GM21381 (cell line): ENCODE data around the gene CEP170.
"Not testable (repeated sequence)": the region's sequence is repeated elsewhere in the genome, so short reads cannot be mapped to it uniquely, and the experiment has no call there.

Experiments used
- ATAC-seq: cut with Tn5 transposase; IDR thresholded peaks from one replicate; pipeline ENCODE4 v1.9.1; 2021; ENCODE audit warnings: mild to moderate bottlenecking, moderate library complexity; ENCODE audit not compliant: unreplicated experiment

CEP170 gene

DNA sequence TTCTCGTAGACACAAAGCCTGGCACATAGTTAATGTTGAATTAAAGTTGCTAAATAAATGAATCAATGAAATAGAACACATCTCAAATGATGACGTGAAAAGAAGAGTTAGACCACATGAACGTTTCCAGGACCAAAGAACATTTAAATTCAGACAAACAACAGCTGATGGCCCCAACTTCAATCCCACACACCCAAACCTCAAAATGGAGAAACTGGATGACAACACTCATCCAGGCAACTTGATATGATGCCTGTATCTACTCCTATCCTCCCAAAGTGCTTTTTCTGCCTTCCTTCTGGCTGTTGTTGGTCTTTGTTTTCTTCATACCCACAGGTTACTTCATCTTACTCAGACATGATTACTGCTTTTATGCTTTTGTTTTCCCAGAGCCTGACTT is 71.9 kb downstream of the CEP170 start:
- ATAC-seq: not testable (repeated sequence)

DNA sequence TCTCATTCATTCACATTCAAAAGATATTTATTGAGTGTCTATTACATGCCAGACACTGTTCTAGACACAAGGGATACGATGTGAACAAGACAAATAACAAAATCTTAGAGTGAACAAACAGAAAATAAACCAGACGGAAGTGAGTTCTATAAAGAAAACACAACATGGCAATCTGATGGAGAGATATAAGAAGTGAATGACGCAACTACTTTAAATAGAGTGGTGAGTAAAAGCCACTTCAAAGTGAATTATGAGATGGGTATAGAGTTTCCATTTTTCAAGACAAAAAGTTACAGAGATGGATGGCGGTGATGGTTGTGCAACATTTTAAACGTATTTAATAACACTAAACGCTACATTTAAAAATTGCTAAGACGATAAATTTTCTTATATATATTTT is 75.4 kb downstream of the CEP170 start:
- no peak for ATAC-seq

DNA sequence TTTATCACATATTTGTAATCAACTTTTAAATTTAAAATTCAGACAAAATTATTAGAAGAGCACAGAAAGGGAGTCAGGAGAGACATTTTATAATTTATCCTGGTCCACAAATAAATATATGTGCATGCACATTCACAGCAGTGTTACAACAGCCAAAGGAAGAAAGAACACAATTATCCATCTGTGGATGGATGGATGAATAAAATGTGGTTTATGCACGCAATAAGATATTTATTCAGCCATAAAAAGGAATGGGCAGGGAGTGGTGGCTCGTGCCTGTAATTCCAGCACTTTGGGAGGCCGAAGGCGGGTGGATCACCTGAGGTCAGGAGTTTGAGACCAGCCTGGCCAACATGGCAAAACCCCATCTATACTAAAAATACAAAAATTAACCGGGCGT is 77.3 kb downstream of the CEP170 start:
- ATAC-seq: not testable (repeated sequence)

DNA sequence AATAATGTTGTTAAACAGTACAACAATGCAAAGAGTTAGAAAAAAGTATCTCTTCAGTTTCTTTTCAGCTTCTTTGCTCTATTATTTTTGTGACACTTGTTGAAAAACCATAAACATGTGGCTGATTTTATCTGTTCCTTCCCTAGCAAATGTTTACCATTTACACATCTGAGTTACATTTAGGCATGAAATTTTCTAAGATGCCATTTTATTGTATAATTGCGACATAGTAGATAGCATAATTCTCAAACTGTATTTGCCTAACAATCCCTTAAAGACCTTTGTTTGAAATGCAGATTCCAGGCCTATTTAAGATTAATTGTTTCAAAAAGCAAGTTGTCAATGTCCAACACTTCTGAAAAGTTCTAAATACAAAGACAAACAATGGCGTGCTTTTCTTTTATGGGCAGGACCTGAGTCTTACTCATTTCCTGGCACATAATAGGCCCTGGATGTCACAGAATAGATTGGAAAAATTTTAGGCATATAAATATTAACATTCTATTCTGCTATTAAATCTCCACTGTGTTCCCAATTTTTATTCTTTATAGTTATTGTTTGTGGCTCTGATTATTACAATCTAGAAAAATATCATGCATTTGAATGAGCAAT is 81.2 kb downstream of the CEP170 start:
- ATAC-seq: not testable (repeated sequence)

DNA sequence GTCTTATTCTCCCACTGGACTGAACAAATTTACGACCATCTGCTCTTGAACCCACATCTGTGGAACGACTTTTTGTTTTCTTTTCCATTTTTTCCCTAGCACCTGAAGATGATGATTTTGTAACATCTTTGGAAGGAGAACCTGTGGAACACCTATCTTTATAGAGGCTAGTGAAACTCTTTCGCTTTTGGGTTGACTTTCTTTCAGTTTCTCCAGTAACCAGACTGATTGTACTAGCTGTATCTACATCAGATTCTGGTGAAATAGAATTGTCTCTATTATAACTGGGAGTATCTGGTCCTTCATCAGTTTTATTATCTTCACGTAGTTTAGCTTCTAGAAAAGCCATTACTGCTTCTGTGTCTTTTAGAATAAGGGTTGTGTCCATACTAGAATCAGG is 90.2 kb downstream of the CEP170 start:
- ATAC-seq: peak; percentile 66

DNA sequence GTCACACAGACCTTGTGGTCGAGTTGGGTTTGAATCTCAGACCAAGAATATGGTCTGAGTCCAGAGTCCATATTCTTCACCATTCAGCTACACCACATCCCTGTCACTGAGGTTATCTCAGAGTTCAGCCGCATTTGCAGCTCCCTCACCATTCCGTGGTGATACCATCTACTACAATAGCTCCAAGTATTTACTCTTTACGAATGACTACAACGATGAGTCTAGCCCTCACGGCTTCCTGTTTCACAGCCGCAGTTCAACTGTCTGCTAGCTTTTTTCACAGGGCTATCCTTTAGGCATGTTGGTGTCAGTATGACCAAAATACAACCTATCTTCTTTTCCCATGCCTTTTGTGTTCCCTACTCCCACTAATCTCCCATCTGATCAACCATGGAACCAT is 104.2 kb downstream of the CEP170 start:
- not testable (repeated sequence) for ATAC-seq

DNA sequence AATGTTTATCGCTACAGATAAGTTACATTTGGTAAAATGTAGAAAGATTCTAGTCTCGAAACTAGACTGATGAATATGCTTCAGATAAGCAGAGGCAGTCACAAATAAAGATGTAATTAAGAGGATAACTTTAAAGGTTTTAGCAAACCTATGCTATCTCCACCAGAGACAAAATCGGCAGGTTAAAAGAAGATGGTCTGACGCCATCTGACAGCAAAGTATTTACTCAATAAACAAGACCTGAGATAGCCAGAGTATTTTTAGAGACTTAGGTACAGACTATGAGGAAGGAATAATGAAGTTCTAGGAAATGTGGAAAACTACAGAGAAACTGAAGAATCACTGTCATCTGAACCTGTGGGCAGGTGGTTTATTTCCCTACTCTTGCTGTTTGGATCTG is 106.0 kb downstream of the CEP170 start:
- not testable (repeated sequence) for ATAC-seq

DNA sequence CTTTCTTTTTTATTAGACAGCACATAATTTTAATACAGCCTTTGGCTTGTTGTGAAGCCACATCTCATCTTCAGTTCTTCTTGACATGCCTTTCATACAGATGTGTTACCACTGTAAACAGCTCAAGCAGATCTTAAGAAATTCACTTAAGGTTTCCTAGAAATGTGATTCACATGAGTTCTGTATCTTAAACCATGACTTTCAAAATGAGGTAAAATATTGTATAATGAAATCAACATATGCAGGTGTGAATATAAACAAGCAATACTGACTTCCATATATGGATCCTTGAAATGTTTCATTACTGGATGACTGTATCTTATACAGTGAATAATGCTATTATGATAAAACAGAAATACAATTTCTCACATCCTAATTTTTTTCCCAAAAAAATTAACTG is 107.7 kb downstream of the CEP170 start:
- ATAC-seq: not testable (repeated sequence)

DNA sequence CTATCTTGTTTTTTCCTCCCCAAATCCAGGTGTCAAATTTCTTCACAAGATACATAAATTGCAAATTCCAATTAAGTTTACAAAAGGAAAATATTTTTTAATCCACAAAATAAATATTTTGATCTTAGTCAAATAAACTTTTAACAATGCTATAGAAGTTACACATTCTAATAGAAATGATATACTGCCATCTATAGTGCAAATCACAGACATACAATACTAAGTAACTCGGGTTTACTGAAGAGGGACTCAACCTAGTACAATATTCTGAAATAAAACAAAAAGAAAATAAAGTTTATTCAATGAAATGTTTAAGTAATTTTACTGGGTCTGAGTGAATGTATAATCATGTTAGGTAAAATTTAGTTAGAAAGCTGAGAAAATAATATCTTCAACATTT is 114.6 kb downstream of the CEP170 start:
- not testable (repeated sequence) for ATAC-seq

DNA sequence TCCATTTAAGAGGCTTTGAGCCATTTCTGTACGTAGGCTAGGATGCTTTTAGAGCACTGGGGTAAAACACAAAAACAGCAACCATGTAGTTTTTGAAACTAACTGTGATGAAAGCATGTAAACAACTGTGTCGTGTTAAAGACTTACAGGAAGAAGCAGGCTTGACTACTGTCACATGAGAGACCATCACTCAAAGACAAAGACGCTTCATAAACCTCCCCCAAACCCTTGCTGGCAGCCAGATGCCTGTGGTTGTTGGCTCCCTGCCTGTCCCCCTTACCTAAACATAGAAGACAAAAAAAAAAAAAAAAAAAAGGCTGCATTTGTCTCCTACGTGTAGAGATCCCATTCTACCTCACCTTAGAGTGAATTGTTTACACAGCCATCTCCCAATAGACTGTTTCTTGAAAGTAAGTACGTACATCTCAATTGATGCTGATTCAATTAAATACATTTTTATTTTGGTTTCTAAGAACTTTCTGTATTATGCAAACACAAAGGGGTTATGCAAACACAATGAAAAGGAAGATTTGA is 132.1 kb downstream of the CEP170 start:
- not testable (repeated sequence) for ATAC-seq

DNA sequence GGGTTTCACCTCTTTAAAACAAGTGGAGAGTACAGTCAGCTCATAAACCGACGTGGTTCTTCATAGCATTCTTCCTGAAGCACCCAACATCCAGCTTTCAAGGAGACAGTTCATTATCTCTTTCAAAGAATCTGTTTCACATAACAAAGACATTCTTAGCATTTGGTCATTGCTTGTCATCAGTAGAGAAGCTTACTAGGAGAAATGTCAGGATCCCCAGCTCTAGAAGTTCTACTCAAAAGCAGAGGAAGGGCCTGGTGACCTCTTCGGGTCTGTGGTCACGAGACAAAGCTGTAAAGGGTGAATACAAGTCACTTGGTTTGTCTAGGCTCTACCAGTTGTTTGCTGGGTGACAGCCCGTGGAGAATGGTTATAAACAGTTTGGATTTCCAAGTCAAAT is 133.1 kb downstream of the CEP170 start:
- not testable (repeated sequence) for ATAC-seq

DNA sequence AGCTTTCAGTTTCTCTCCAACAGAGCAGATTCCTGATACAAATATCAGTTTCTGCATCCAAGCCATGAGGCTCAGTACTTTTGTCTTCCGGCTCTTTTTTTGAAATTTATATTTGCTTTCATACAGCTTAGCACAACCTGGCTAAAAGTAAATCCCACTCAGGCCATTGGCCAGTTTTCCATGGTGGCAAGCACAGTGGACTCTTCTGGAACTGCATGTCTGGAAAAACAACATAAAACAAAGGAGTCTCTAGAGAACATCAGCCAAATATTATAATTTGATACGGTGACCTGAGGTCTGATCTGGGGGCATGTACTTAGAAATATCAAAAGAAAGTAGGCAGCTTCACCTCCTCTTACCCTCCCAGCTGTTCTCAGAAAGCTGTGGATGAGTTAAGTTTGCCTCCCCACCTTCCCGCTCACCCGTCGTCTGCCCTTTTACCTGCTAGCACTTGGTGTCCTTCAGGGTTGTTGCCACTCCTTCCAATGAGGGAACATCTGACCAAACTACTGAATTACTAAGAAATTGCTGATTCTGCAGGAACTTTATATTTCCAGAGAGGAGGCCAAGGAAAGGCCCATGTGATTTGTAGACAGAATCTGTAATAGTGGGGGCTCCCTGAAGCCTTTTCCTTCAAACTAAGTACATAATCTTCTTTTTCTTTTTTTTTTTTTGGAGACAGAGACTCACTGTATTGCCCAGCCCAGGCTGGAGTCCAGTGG is 136.3 kb downstream of the CEP170 start:
- ATAC-seq: not testable (repeated sequence)

DNA sequence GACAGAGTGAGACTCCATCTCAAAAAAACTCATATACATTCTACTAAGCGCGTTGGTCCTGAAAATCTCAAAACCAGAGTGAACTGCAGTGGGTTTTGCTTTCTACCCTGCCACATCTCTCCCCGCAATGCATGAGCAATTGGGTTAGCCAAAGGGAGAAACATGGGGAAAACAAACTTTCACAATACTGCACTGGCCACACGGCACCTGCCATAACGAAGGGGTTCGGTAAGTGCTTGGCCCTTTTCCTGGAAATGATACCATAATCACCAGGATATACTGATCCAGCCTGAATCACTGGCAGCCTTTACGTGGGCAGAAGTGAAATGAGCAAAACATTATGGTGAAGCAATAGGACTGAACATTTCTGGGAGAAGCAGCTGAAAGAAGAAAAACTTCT is 138.9 kb downstream of the CEP170 start:
- not testable (repeated sequence) for ATAC-seq

DNA sequence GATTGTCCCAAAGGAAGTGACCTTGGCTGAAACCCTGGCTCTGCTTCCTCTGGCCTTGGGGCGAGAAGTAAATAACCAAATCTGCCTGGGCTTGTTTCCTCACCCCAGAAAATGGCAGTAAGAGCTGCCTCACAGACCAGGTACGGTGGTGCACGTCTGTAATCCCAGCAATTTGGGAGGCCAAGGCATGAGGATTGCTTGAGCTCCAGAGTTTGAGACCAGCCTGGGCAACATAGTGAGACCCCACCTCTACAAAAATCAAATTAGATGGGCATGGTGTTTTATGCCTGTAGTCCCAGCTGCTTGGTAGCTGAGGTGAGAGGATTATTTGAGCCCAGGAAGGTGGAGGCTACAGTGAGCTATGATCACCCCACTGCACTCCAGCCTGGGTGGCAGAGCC is 140.3 kb downstream of the CEP170 start:
- ATAC-seq: not testable (repeated sequence)

DNA sequence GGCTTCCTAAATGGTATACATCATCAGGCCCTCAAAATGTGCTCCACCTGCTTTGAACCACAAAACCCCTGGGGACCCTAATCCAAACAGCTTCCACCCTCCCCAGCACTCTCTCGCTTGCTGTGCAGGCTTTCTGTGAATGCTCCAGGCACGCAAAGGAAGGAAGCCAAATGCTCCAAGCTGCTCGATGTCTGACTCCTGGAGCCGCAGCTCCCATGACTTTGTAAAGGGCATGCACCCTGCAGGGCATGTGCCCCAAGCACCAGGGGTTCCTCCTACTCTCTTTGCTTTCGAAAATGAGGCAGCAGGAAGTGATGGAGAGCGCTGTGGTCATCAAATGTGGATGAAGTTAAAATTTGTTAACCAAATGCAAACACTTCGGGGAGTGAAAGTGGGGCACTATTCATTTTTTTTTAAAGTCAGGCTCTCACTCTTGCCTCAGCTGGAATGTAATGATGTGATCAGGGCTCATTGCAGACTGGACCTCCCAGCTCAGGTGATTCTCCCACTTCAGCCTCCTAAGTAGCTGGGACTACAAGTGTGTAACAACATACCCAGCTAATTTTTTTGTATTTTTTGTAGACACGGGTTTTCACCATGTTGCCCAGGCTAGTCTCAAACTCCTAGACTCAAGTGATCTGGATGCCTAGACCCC is 140.9 kb downstream of the CEP170 start:
- peak; percentile 88 for ATAC-seq

DNA sequence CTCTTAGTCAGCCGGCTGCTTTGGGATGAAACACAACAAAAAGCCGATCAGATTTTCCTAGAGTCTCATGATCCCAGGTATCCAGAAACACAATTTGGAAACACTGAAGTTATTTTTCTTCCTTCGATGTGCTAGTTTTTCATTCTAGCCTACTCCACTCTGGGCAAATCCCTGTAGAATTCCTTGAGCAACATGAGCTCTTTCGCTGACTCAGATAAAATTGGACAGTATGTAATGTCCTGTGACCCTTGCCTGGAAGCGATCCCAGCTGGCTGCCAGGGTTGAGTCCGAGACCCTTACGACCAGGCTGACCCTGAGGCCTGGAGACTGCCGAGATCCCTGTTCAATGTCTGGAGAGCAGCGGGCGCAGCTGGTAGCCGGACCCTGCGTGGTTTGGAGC is 147.9 kb downstream of the CEP170 start:
- not testable (repeated sequence) for ATAC-seq

DNA sequence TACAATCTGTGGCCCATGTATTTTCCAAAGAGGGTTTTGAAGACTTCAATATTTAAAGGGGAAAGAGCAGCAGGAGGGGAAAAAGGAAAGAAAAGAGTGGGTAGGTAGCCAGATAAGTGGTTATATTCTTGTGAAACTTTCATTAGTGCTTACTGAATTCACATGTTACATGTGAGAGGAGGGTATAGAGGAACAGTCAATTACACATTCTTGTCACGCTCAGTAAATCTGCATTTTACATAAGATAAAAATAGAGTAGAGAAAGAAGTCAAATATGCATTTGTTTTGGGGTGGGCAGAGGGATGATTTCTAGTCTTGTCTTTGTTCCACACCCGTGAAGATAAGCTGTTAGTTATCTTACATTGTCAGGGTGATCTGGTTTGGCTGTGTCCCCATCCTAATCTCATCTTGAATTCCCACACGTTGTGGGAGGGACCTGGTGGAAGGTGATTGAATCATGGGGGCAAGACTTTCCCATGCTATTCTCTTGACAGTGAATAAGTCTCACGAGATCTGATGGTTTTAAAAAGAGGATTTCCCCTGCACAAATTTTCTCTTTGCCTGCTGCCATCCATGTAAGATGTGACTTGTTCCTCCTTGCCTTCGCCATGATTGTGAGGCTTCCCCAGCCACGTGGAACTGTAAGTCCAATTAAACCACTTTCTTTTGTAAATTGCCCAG is 149.3 kb downstream of the CEP170 start:
- ATAC-seq: not testable (repeated sequence)

DNA sequence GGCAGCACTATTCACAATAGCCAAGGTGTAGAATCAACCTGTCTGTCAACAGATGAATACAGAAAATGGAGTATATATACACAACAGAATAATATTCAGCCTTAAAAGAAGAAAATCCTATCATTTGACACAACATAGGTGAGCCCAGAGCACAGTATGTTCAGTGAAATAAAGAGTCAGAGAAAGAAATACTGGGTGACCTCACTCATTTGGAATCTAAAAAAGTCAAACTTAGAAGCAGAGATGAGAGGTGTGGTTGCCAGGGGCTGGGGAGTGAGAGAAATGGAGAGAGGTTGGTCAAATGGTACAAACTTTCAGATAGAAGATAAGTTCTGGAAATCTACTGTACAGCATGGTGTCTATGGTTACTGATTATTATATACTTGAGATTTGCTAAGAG is 150.0 kb downstream of the CEP170 start:
- ATAC-seq: not testable (repeated sequence)

DNA sequence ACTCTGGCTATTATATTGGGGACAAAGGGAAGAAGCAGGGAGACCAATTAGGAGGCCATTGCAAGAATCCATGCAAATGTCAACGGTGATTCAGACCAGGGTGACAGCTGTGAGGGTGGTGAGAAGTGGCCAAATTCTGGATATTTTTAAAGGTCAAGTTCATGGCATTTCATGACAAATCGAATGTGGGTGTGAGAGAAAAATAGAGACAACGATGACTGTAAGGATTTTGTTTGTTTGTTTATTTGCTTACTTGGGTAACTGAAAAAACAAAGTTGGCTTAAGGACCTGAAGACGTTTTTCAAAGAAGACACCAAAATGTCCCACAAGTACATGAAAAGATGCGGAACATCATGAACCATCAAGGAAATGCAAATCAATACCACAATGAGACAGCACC is 150.6 kb downstream of the CEP170 start:
- ATAC-seq: not testable (repeated sequence)

DNA sequence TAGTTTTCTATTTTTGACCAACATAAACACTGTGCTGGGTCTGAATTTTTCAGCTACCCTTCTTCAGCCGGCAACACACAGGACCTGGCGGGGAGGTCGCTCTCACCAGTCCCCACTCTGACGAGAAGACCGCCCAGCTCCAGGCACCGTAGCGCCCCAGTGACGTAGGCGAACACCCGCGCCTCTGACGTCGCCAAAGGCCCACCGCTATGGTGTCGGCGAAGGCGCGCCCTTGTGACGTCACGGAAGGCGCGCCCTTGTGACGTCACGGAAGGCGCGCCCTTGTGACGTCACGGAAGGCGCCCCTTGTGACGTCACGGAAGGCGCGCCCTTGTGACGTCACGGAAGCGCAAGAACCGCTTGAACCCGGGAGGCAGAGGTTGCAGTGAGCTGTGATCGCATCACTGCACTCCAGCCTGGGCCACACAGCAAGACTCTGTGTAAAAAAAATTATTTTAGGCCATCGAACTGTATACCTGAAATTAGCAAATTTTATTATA is 153.5 kb downstream of the CEP170 start:
- peak; percentile 96 for ATAC-seq

DNA sequence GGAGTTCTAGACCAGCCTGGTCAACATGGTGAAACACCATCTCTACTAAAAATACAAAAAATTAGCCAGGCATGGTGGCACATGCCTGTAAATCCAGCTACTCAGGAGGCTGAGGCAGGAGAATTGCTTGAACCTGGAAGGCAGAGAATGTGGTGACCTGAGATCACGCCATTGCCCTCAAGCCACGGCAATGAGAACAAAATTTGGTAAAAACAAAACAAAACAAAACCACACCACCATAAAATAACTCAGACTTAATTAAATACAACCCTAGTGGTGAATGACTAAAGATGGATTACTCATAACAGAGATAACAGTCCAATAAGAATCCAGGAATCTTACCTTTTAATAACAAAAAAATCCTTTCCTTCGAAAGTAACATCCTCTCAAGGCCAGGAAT is 167.7 kb downstream of the CEP170 start:
- not testable (repeated sequence) for ATAC-seq
